ENCODE results near the gene SLK.

SLK gene

GRCh38 chr10:103941801-103942200 lies 25.1 kb upstream of the SLK start:
- no peak for DNase-seq (ENCODE audit: low read depth)

- no peak for DNase-seq (ENCODE audit: low read depth)
Observed at GRCh38 chr10:103942866-103943265, 24.1 kb upstream of the SLK start.

- no peak for DNase-seq (ENCODE audit: low read depth)
Observed at GRCh38 chr10:103947799-103948516, 19.0 kb upstream of the SLK start.

- no peak for DNase-seq (ENCODE audit: low read depth)
Observed at GRCh38 chr10:103949728-103950127, 17.2 kb upstream of the SLK start.

GRCh38 chr10:103951183-103951582 lies 15.8 kb upstream of the SLK start:
- DNase-seq (ENCODE audit: low read depth), result no peak

GRCh38 chr10:103951942-103952341 lies 15.0 kb upstream of the SLK start:
- no peak for DNase-seq (ENCODE audit: low read depth)

GRCh38 chr10:103954543-103954942 lies 12.4 kb upstream of the SLK start:
- DNase-seq (ENCODE audit: low read depth), result no peak

GRCh38 chr10:103958996-103959395 lies 7.9 kb upstream of the SLK start:
- no peak for DNase-seq (ENCODE audit: low read depth)

GRCh38 chr10:103960103-103960502 lies 6.8 kb upstream of the SLK start:
- no peak for DNase-seq (ENCODE audit: low read depth)

GRCh38 chr10:103967448-103968071 lies 620 bp downstream of the SLK start:
- DNase-seq (ENCODE audit: low read depth), result no peak

- no peak for DNase-seq (ENCODE audit: low read depth)
Observed at GRCh38 chr10:103968441-103969391, 1.8 kb downstream of the SLK start.

GRCh38 chr10:103969436-103969835 lies 2.5 kb downstream of the SLK start:
- DNase-seq (ENCODE audit: low read depth), result no peak

GRCh38 chr10:103969857-103970627 lies 3.1 kb downstream of the SLK start:
- DNase-seq (ENCODE audit: low read depth), result no peak

GRCh38 chr10:103975169-103975568 lies 8.2 kb downstream of the SLK start:
- DNase-seq (ENCODE audit: low read depth), result no peak

- no peak for DNase-seq (ENCODE audit: low read depth)
Observed at GRCh38 chr10:103977204-103977603, 10.3 kb downstream of the SLK start.

GRCh38 chr10:103979530-103979929 lies 12.6 kb downstream of the SLK start:
- no peak for DNase-seq (ENCODE audit: low read depth)

GRCh38 chr10:103980288-103980906 lies 13.5 kb downstream of the SLK start:
- no peak for DNase-seq (ENCODE audit: low read depth)

GRCh38 chr10:103982639-103983038 lies 15.7 kb downstream of the SLK start:
- DNase-seq (ENCODE audit: low read depth), result no peak

GRCh38 chr10:103983367-103983911 lies 16.5 kb downstream of the SLK start:
- no peak for DNase-seq (ENCODE audit: low read depth)

GRCh38 chr10:103985726-103986125 lies 18.8 kb downstream of the SLK start:
- DNase-seq (ENCODE audit: low read depth), result no peak

- DNase-seq (ENCODE audit: low read depth), result no peak
Observed at GRCh38 chr10:103986360-103986759, 19.4 kb downstream of the SLK start.

Data from activated T-helper 1 cell treated with Interleukin-2 at 50 U/mL for 16 hours (primary cell).